Astrocyte (in vitro differentiated cells and primary cell): Measurements from ENCODE around the gene FANK1.

Experiments used
- CTCF ChIP-seq: IDR thresholded peaks from 2 replicates; pipeline ENCODE4 v1.5.1; 2011; ENCODE audit warnings: low read depth, mild to moderate bottlenecking, inconsistent platforms, low read length, moderate library complexity; ENCODE audit not compliant: insufficient read depth
- EZH2 ChIP-seq: IDR thresholded peaks from 2 replicates; pipeline ENCODE4 v1.6.1; 2012; ENCODE audit warnings: mild to moderate bottlenecking, low read length, inconsistent platforms; ENCODE audit not compliant: insufficient read depth

- no peak for TF ChIP-seq CTCF
- no peak for TF ChIP-seq EZH2
Observed at GRCh38 chr10:125964558-125964957, 68.2 kb downstream of the FANK1 start.
